Neural cell (in vitro differentiated cells): ENCODE data around the gene UQCC3.

Experiments used
- CTCF ChIP-seq: fragments of 450-650 bp; IDR thresholded peaks from 2 replicates; pipeline ENCODE4 v1.5.1; 2014; ENCODE audit warnings: antibody characterized with exemption, mild to moderate bottlenecking, moderate library complexity; ENCODE audit not compliant: poor library complexity, severe bottlenecking
- EZH2 ChIP-seq: fragments of 200-600, 300-800 bp; shearing (Covaris generic), sonication (generic); IDR thresholded peaks from 2 replicates; pipeline ENCODE4 v1.6.1; 2014; ENCODE audit warnings: antibody characterized with exemption, low read length, borderline replicate concordance, mild to moderate bottlenecking; ENCODE audit not compliant: insufficient read depth, poor library complexity, severe bottlenecking
- REST ChIP-seq: IDR thresholded peaks from 2 replicates; pipeline ENCODE4 v1.6.1; 2012; ENCODE audit warnings: borderline replicate concordance
- SMC3 ChIP-seq: fragments of 450-650 bp; conservative IDR thresholded peaks from 2 replicates; pipeline ENCODE4 v1.6.1; 2014; ENCODE audit warnings: antibody characterized with exemption, mild to moderate bottlenecking, moderate library complexity; ENCODE audit not compliant: poor library complexity
- TAF1 ChIP-seq: IDR thresholded peaks from 2 replicates; pipeline ENCODE4 v1.6.1; 2012; ENCODE audit warnings: low read depth

GRCh38 chr11:62712861-62713260 lies 41.4 kb downstream of the UQCC3 start:
- TF ChIP-seq TAF1 (no peak), REST (no peak), CTCF (no peak), SMC3 (no peak), EZH2 (no peak)
